Small intestine (tissue), 4 donors: ENCODE measurements around the gene CERS3. TPM values are rescaled to one million over a fixed set of nuclear protein-coding genes. Genes with fewer than 3 reads are reported as not detected.

ENCODE experiments used
- polyA plus RNA-seq, 4 donors: library from polyadenylated mRNA; stranded (reverse) in 3 of 4; unstranded in 1 of 4; fragments of 200-250 nt in 3 of 4; fragments of 120-200 nt in 1 of 4; gene quantifications; one replicate each; pipeline versions ENCODE4 v1.2.1 to v1.2.3, GENCODE V29; 2013
- donor health status: healthy with polysubstance abuse.
- donor health status: Bipolar disorder and iron deficiency.
- donor health status: healthy.

Gene CERS3
- polyA plus RNA-seq, 4 donors: 0.07 TPM; not detected in 2

Other genes starting within 250 kb of the CERS3 start
- 1 to 10 TPM in 2 of 4 donors, under 1 TPM in 2; 0.45 to 3.1 (median 1.2) TPM for gene ADAMTS17, start 187.0 kb downstream of the CERS3 start, polyA plus RNA-seq
- gene LINS1, start 73.2 kb upstream of the CERS3 start, polyA plus RNA-seq: 10 to 100 TPM in 1 of 4 donors, 1 to 10 TPM in 3; 2.4 to 17.5 (median 5.7) TPM
- gene ASB7, start 73.6 kb upstream of the CERS3 start, polyA plus RNA-seq: 10 to 100 TPM in 1 of 4 donors, 1 to 10 TPM in 3; 4.2 to 11.1 (median 5.0) TPM